ENCODE results near the gene TCP10L. TPM values are rescaled to one million over a fixed set of nuclear protein-coding genes. Genes with fewer than 3 reads are reported as not detected.
A peak's percentile ranks its signal among the peaks of the same experiment; 100 is the strongest.
"Not testable (repeated sequence)": the region's sequence is repeated elsewhere in the genome, so short reads cannot be mapped to it uniquely, and the experiment has no call there.

TCP10L gene
- total RNA-seq, 4 donors from 2014 or later, result 0.19 to 5.6 TPM; not detected in 2

GRCh38 chr21:32565856-32566465 is 19.4 kb downstream of the TCP10L start:
- H3K4me3 ChIP-seq, result no peak overlapping the region
- intact Hi-C loops (cut with DNase I), result no loop called here
- WGBS, 2 donors, result 85% methylated on average over 2 of the region's 2 CpGs
- H3K4me1 ChIP-seq, result peaks cover 0 to 30% (median 12%) of the 10 kb centered on the region in 3 donors
- no peak overlapping the region for H3K27ac ChIP-seq
- no peak for DNase-seq
- no peaks in the 10 kb centered on the region for H3K27me3 ChIP-seq
- peaks cover 0 to 3% (median 0%) of the 10 kb centered on the region in 3 donors for H3K9me3 ChIP-seq
- H3K36me3 ChIP-seq, result no peaks in the 10 kb centered on the region
- TF ChIP-seq POLR2A (IDR thresholded peaks at IDR 0.05) (no peak), CTCF (IDR thresholded peaks at IDR 0.05) (no peak)

DNA sequence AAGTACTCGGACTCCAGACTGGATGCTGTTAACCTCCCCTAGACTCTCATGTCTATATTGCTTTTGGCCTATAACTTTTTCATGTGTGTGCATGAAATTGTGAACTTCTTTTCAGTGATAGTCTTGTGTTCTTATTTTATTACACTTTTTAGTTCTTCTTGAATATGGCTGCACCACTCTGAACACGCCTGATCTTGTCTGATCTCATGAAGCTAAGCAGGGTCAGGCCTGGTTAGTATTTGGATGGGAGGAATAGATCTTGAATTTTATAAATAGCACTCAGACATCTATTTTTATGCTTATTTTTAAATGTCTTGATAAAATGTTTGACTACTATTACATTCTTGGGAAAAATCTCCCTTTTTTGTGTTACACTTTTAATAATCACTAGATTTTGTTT is 22.4 kb downstream of the TCP10L start:
- DNase-seq, result no peak
- TF ChIP-seq POLR2A (IDR thresholded peaks at IDR 0.05) (no peak), CTCF (IDR thresholded peaks at IDR 0.05) (no peak)
- Histone ChIP-seq H3K4me1 (peaks cover 0 to 11% (median 0%) of the 10 kb centered on the region in 3 donors), H3K36me3 (no peaks in the 10 kb centered on the region), H3K27me3 (no peaks in the 10 kb centered on the region), H3K27ac (peak overlapping the region in 2 of 4 donors; percentile 19 to 38), H3K4me3 (no peak overlapping the region), H3K9me3 (peaks cover 0 to 3% (median 0%) of the 10 kb centered on the region in 3 donors)
- intact Hi-C loops (cut with DNase I), result no loop called here
- 81 to 86% methylated on average over 2 of the region's 2 CpGs for WGBS, 2 donors

- WGBS, 2 donors, result 52 to 64% methylated on average over 5 of the region's 5 CpGs
These were observed 22.9 kb downstream of the TCP10L start for GRCh38 chr21:32562426-32562825.

GRCh38 chr21:32561476-32561875 is 23.8 kb downstream of the TCP10L start:
- intact Hi-C loops (cut with DNase I); H3K4me3 ChIP-seq; H3K36me3 ChIP-seq; DNase-seq; H3K27ac ChIP-seq; H3K9me3 ChIP-seq; H3K27me3 ChIP-seq: not testable (repeated sequence)
- H3K4me1 ChIP-seq, result peaks cover 0 to 11% (median 0%) of the 10 kb centered on the region in 3 donors
- 86 to 100% methylated on average over 1 of the region's 1 CpG for WGBS, 2 donors

More at GRCh38 chr21:32562426-32562825, 22.9 kb downstream of the TCP10L start:
- Histone ChIP-seq H3K4me3 (no peak overlapping the region), H3K36me3 (no peaks in the 10 kb centered on the region), H3K27ac (peak overlapping the region in 2 of 4 donors; percentile 38 to 48), H3K9me3 (peaks cover 0 to 3% (median 0%) of the 10 kb centered on the region in 3 donors), H3K4me1 (peaks cover 0 to 11% (median 0%) of the 10 kb centered on the region in 3 donors), H3K27me3 (no peaks in the 10 kb centered on the region)
- no peak for DNase-seq
- intact Hi-C loops (cut with DNase I), result no loop called here
- TF ChIP-seq CTCF (IDR thresholded peaks at IDR 0.05), result peak in 4 of 6 experiments; percentile 9 to 43 (median 26)
- TF ChIP-seq POLR2A (IDR thresholded peaks at IDR 0.05), result no peak

DNA sequence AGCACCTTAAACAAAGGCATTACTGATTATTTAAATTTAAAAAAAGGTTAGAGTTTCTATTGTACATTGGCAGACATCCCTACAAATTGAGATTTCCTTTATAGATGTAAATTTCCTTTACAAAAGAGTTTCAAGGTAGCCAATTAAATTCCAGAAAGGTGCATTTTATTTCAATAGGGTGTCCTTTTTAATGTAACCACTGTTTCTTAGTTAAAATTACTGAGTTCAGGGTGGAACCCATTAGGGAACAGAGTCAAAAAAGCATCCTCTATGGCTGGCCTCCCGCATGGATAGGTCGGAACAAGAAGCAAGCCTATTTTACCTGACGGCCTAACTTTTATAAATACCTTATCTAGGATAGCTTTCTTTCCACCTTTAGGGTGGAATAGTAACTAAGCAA is 24.4 kb downstream of the TCP10L start:
- no peak for TF ChIP-seq CTCF (IDR thresholded peaks at IDR 0.05)
- TF ChIP-seq POLR2A (IDR thresholded peaks at IDR 0.05), result no peak
- Histone ChIP-seq H3K27ac (no peak overlapping the region), H3K36me3 (no peaks in the 10 kb centered on the region), H3K27me3 (no peaks in the 10 kb centered on the region), H3K4me1 (peaks cover 0 to 11% (median 0%) of the 10 kb centered on the region in 3 donors), H3K9me3 (peaks cover 0 to 3% (median 0%) of the 10 kb centered on the region in 3 donors), H3K4me3 (no peak overlapping the region)
- intact Hi-C loops (cut with DNase I), result no loop called here
- no peak for DNase-seq
- WGBS, 2 donors, result 93 to 95% methylated on average over 3 of the region's 3 CpGs

Data from esophagus squamous epithelium (tissue), 5 donors.